Nucleus accumbens (tissue), 56 donors: Measurements from ENCODE around the gene OAS3.
"Not testable (repeated sequence)": the region's sequence is repeated elsewhere in the genome, so short reads cannot be mapped to it uniquely, and the experiment has no call there.

ENCODE experiments used
- DNase-seq, 56 donors: peaks; one replicate each; lab custom pipeline; 2025; lab: John Stamatoyannopoulos, UW

Gene OAS3

GRCh38 chr12:112916270-112916669 lies 22.0 kb upstream of the OAS3 start:
- DNase-seq = no peak

- DNase-seq = no peak
These were observed 19.2 kb upstream of the OAS3 start for GRCh38 chr12:112919121-112919520.

- no peak for DNase-seq
These were observed 13.3 kb upstream of the OAS3 start for GRCh38 chr12:112924986-112925385.

GRCh38 chr12:112926416-112927033 lies 11.7 kb upstream of the OAS3 start:
- DNase-seq = not testable (repeated sequence)

- DNase-seq = no peak
These were observed 10.8 kb upstream of the OAS3 start for GRCh38 chr12:112927475-112927874.

GRCh38 chr12:112927925-112928324 lies 10.3 kb upstream of the OAS3 start:
- no peak for DNase-seq

- DNase-seq = no peak
These were observed 9.3 kb upstream of the OAS3 start for GRCh38 chr12:112928978-112929377.

- no peak for DNase-seq
These were observed 8.6 kb upstream of the OAS3 start for GRCh38 chr12:112929715-112930114.

- no peak for DNase-seq
These were observed 7.9 kb upstream of the OAS3 start for GRCh38 chr12:112930350-112930749.

- DNase-seq = no peak
These were observed 5.7 kb upstream of the OAS3 start for GRCh38 chr12:112932485-112933128.

GRCh38 chr12:112933129-112933505 lies 5.2 kb upstream of the OAS3 start:
- no peak for DNase-seq

GRCh38 chr12:112936264-112936663 lies 2.0 kb upstream of the OAS3 start:
- no peak for DNase-seq

- no peak for DNase-seq
These were observed 1.3 kb upstream of the OAS3 start for GRCh38 chr12:112936927-112937326.

- DNase-seq = no peak
These were observed 477 bp downstream of the OAS3 start for GRCh38 chr12:112938751-112939150.

- DNase-seq = no peak
These were observed 1.6 kb downstream of the OAS3 start for GRCh38 chr12:112939761-112940381.

- DNase-seq = no peak
These were observed 3.5 kb downstream of the OAS3 start for GRCh38 chr12:112941528-112942335.

- DNase-seq = no peak
These were observed 4.3 kb downstream of the OAS3 start for GRCh38 chr12:112942572-112942971.

GRCh38 chr12:112944024-112944690 lies 5.9 kb downstream of the OAS3 start:
- no peak for DNase-seq

GRCh38 chr12:112945515-112945914 lies 7.2 kb downstream of the OAS3 start:
- no peak for DNase-seq

GRCh38 chr12:112946236-112947000 lies 8.1 kb downstream of the OAS3 start:
- DNase-seq = no peak
